Testis (tissue), 3 donors: ENCODE data around the gene NEK9. TPM values are rescaled to one million over a fixed set of nuclear protein-coding genes. Genes with fewer than 3 reads are reported as not detected.

Experiments used
- DNase-seq: peaks from one replicate; pipeline ENCODE4 v3.0.0-alpha.2; 2019
- H3K27ac ChIP-seq, 2 donors: fragments of 200-600 bp; sonication (generic); one replicate each; pipeline ENCODE4 v1.5.1; 2019
- H3K27me3 ChIP-seq: fragments of 200-600 bp; sonication (generic); one replicate; pipeline ENCODE4 v1.5.1; 2019
- H3K36me3 ChIP-seq: fragments of 200-600 bp; sonication (generic); one replicate; pipeline ENCODE4 v1.5.1; 2017; ENCODE audit warnings: low read depth; ENCODE audit errors: missing control alignments
- H3K4me1 ChIP-seq: fragments of 200-600 bp; sonication (generic); one replicate; pipeline ENCODE4 v1.5.1; 2019
- H3K4me3 ChIP-seq, 2 donors: fragments of 200-600 bp; sonication (generic); one replicate each; pipeline ENCODE4 v1.5.1; 2017 to 2019
- H3K9me3 ChIP-seq: fragments of 200-600 bp; sonication (generic); one replicate; pipeline ENCODE4 v1.5.1; 2017
- POLR2A ChIP-seq: fragments of 450-650 bp; IDR thresholded peaks from one replicate; pipeline ENCODE4 v1.6.1; 2017; ENCODE audit warnings: antibody characterized with exemption, mild to moderate bottlenecking, moderate library complexity
- whole genome bisulfite sequencing, 2 donors: methylation state at CpG; one replicate each; pipeline ENCODE4 v1.1.5; 2018; 5-methylcytosine and 5-hydroxymethylcytosine counted together
- intact Hi-C: fragments of 100-400 bp; cut with DNase I; formaldehyde crosslinking; loops from one replicate; pipeline ENCODE4 v1.15.1; 2023; ENCODE audit warnings: low total_unique reads
- polyA plus RNA-seq: library from polyadenylated mRNA; stranded (reverse); fragments of 350-450 nt; fragmentation: Illumina TruSeq; extraction: RNeasy Lipid Tissue Mini Kit (QIAGEN cat#74804); gene quantifications from one replicate; pipeline ENCODE4 v1.2.3, GENCODE V29; 2014; ENCODE audit warnings: low read depth, low replicate concordance; ENCODE audit not compliant: insufficient read depth
- total RNA-seq, 2 donors: library from RNA; depleted of rRNA; stranded (reverse); fragments of >200 nt; gene quantifications; one replicate each; pipeline ENCODE4 v1.2.3, GENCODE V29; 2016
- TF ChIP-seq, protein P1 (sequence below), 3 experiments: fragments of 450-650 bp in 2 of 3; fragments of 200-600 bp in 1 of 3; sonication (generic) in 1 of 3; IDR thresholded peaks; one replicate each; pipeline ENCODE4 v1.5.1; 2016 to 2019; ENCODE audit warnings: antibody characterized with exemption in 3 of 3, mild to moderate bottlenecking in 2 of 3, moderate library complexity in 1 of 3

The NEK9 gene
- total and polyA plus RNA-seq, 3 donors from 2014 or later: 86.6 to 125 (median 120) TPM

DNA sequence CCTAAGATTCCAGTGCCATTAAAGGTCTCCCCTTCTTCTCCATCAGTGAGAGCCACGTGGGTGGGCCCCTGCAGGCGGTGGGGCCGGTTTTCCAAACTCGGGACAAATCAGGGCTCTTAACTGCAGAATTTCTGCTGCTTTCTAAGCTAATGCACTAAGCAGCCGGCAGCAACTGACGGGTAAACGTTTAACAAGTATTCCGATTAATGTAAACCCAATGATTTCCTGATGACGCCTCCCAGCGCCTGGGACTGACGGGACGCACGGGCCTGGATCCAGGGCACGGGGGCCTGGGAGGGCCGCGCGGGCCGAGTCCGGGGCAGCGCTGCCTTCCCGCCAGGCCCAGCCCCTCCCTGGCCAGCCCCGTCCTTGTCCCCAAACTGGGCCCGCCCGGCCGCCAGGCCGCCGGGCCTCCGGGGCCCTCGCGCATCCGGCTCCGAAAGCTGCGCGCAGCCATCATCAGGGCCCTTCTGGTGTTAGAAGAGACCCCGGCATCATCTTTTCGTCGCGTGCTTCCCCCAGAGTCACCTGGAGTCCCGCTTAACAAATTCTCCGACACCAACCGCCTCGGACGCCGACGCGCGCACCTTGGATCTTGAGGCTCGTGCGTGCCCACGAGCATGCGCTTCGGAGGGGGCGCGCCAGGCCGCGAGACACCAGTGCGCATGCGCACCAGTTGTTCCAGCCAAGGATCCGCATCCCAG, 75.8 kb downstream of the NEK9 start, which contains the start of gene MLH3:
Gene MLH3 (minus strand): TSS at position 616 of the 704 bp plus-strand sequence. CDS start 1,812 bp downstream, outside the sequence.
- Histone ChIP-seq H3K27ac (peak within 1 kb of the TSS; percentile 80 to 94), H3K4me3 (peak within 1 kb of the TSS; percentile 74 to 76), H3K36me3 (no peaks in the 10 kb centered on the region), H3K9me3 (no peaks in the 10 kb centered on the region), H3K27me3 (no peaks in the 10 kb centered on the region), H3K4me1 (peaks cover 17% of the 10 kb centered on the region)
- intact Hi-C loops: no loop called here
- DNase-seq: peak; percentile 88
- 0% methylated on average over 37 to 56 of the region's 59 CpGs for WGBS, 2 donors
- TF ChIP-seq, protein P1, sequence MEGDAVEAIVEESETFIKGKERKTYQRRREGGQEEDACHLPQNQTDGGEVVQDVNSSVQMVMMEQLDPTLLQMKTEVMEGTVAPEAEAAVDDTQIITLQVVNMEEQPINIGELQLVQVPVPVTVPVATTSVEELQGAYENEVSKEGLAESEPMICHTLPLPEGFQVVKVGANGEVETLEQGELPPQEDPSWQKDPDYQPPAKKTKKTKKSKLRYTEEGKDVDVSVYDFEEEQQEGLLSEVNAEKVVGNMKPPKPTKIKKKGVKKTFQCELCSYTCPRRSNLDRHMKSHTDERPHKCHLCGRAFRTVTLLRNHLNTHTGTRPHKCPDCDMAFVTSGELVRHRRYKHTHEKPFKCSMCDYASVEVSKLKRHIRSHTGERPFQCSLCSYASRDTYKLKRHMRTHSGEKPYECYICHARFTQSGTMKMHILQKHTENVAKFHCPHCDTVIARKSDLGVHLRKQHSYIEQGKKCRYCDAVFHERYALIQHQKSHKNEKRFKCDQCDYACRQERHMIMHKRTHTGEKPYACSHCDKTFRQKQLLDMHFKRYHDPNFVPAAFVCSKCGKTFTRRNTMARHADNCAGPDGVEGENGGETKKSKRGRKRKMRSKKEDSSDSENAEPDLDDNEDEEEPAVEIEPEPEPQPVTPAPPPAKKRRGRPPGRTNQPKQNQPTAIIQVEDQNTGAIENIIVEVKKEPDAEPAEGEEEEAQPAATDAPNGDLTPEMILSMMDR (IDR thresholded peaks at IDR 0.05): no peak
- no peak for TF ChIP-seq POLR2A

DNA sequence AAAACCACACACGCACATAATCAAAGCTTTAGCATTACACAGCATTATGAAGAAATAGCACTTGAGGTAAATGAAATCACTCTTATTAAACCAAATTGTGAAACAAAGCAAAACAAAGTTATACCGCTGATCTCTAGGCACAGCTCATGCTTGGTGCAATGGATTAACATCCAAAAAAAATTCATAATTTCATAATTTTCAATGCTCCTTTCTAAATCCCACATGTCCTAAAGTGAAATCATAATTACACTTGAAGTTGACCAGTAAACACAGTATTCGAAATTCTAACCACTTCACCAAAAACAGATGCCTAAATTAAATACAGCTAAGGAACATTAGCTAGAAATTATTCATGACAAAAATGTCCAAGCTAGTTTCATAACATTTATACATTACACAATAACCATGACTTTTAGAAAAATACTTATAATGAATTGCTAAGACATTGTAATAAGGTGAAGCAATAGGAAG, 77.1 kb downstream of the NEK9 start:
- no peak for DNase-seq
- no peaks in the 10 kb centered on the region for H3K9me3 ChIP-seq
- H3K27me3 ChIP-seq: no peaks in the 10 kb centered on the region
- intact Hi-C loops: no loop called here
- 83 to 87% methylated on average over 3 of the region's 3 CpGs for WGBS, 2 donors
- H3K36me3 ChIP-seq: no peaks in the 10 kb centered on the region
- H3K4me3 ChIP-seq: no peak overlapping the region
- H3K27ac ChIP-seq: no peak overlapping the region
- H3K4me1 ChIP-seq: peaks cover 17% of the 10 kb centered on the region
- TF ChIP-seq, protein P1 (IDR thresholded peaks at IDR 0.05): no peak
- no peak for TF ChIP-seq POLR2A

DNA sequence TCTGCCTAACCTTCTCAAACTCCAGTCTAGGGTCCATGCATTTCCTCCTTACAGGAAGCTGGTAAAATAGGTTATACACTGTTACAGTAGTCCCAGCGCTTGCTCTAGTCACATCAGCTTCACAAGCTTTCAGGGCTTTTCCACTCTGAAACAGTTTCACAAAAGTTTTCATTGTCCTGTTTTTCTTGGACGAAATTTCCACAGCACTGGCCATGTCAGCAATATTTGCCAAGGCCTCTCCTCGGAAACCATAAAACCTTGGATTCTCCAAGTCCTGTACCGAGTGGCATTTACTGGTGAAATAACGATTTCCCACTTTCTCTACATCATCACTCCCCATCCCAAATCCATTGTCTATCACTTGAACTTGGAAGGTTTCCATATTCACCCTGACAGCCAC, 77.7 kb downstream of the NEK9 start:
- no peak for TF ChIP-seq POLR2A
- TF ChIP-seq, protein P1 (IDR thresholded peaks at IDR 0.05): no peak
- Histone ChIP-seq H3K27me3 (no peaks in the 10 kb centered on the region), H3K27ac (peak overlapping the region in 1 of 2 donors; percentile 9), H3K9me3 (no peaks in the 10 kb centered on the region), H3K36me3 (no peaks in the 10 kb centered on the region), H3K4me3 (no peak overlapping the region), H3K4me1 (peaks cover 17% of the 10 kb centered on the region)
- DNase-seq: no peak
- WGBS, 2 donors: 47 to 62% methylated on average over 5 of the region's 5 CpGs
- intact Hi-C loops: no loop called here

DNA sequence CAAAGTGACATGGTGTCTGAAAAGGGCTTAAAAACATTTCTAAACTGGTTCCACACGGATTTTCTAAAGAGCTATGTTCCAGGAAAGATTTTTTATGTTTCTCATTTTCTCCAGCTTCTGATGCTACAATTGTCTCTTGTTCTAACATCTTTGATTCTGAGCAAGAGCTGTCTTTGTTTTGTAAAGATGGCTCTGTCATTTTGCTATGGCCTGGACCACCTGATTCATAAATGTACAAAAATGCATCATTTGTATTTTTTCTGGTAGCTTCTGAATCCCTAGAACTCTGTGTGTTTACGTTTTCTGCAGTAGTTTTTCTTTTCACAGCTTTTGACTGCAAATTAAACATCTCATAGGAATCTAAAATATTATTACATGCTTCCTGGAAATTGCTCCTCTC, 78.7 kb downstream of the NEK9 start:
- H3K27ac ChIP-seq: no peak overlapping the region
- 83 to 89% methylated on average over 2 of the region's 2 CpGs for WGBS, 2 donors
- no peak overlapping the region for H3K4me3 ChIP-seq
- peaks cover 17% of the 10 kb centered on the region for H3K4me1 ChIP-seq
- H3K36me3 ChIP-seq: no peaks in the 10 kb centered on the region
- intact Hi-C loops: no loop called here
- H3K9me3 ChIP-seq: no peaks in the 10 kb centered on the region
- no peak for DNase-seq
- no peaks in the 10 kb centered on the region for H3K27me3 ChIP-seq
- no peak for TF ChIP-seq POLR2A
- TF ChIP-seq, protein P1 (IDR thresholded peaks at IDR 0.05): no peak

DNA sequence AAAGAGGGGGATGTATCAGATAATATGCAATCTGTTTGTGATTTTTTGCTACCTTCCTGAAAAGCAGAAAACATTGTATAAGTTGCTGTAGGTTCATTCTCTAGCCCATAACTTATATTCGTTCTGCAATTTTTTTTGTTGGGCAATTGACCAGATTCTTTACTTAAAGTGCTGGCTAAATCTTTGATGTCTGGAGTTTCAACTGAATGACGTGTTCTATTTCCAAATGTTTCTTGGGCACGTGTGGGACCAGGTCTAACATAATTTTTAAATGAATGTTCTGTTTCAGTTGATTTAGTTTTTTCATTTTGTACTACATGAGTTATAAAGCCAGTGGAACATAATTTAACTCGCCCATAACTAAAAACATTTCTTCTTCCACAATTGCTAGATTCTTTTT, 79.3 kb downstream of the NEK9 start:
- 84 to 90% methylated on average over 4 of the region's 4 CpGs for WGBS, 2 donors
- Histone ChIP-seq H3K4me3 (no peak overlapping the region), H3K27me3 (no peaks in the 10 kb centered on the region), H3K27ac (no peak overlapping the region), H3K36me3 (no peaks in the 10 kb centered on the region), H3K4me1 (peaks cover 17% of the 10 kb centered on the region), H3K9me3 (no peaks in the 10 kb centered on the region)
- no peak for DNase-seq
- intact Hi-C loops: no loop called here
- TF ChIP-seq, protein P1 (IDR thresholded peaks at IDR 0.05): no peak
- no peak for TF ChIP-seq POLR2A
